Effector memory CD8-positive, alpha-beta T cell (primary cell): Measurements from ENCODE around the gene PAX9.

ENCODE experiments used
- ATAC-seq: fragments of 150-1000 bp; cut with Tn5 transposase; replicated peaks from 2 replicates; pipeline ENCODE4 v1.10.0; 2021; ENCODE audit warnings: mild to moderate bottlenecking, moderate library complexity
- DNase-seq, 3 experiments: peaks; one replicate each; pipeline ENCODE4 v3.0.0; 2021
- H3K27ac Mint-ChIP-seq, 2 donors: one replicate each; pipeline ENCODE4 v1.8.0; 2022; ENCODE audit warnings: mild to moderate bottlenecking in 2 of 2, mixed read lengths in 2 of 2, moderate library complexity in 2 of 2
- H3K27me3 Mint-ChIP-seq, 2 donors: one replicate each; pipeline ENCODE4 v1.8.0; 2022; ENCODE audit warnings: mixed read lengths in 2 of 2
- H3K36me3 Mint-ChIP-seq: one replicate; pipeline ENCODE4 v1.8.0; 2022; ENCODE audit warnings: mild to moderate bottlenecking, moderate library complexity, mixed read lengths; ENCODE audit not compliant: insufficient read depth
- H3K4me1 Mint-ChIP-seq, 2 donors: one replicate each; pipeline ENCODE4 v1.8.0; 2022; ENCODE audit warnings: low read depth in 2 of 2, mixed read lengths in 2 of 2
- H3K4me3 Mint-ChIP-seq, 2 donors: one replicate each; pipeline ENCODE4 v1.8.0; 2022; ENCODE audit warnings: mild to moderate bottlenecking in 2 of 2, mixed read lengths in 2 of 2, moderate library complexity in 2 of 2
- H3K9me3 Mint-ChIP-seq, 2 donors: one replicate each; pipeline ENCODE4 v1.8.0; 2022; ENCODE audit warnings: mixed read lengths in 2 of 2
- total RNA-seq, 9 experiments: gene quantifications; one replicate each; lab custom pipeline; 2026; lab: John Stamatoyannopoulos, UW

The PAX9 gene
- total RNA-seq: 0 to 0.67 (median 0.06) reads per million in 9 experiments

GRCh38 chr14:36661506-36662257 is at the start of gene PAX9:
PAX9 (plus strand) TSS chr14:36661860; CDS start chr14:36662090, 230 bp downstream.
- DNase-seq (no peak), ATAC-seq (peak; percentile 64)
- Mint-ChIP-seq H3K4me3 (peak within 1 kb of the TSS; percentile 22 to 53), H3K27me3 (peaks cover 84 to 96% of the 10 kb centered on the region in 2 donors), H3K27ac (no peak within 1 kb of the TSS), H3K36me3 (no peaks in the 10 kb centered on the region), H3K4me1 (peaks cover 7 to 19% of the 10 kb centered on the region in 2 donors), H3K9me3 (no peaks in the 10 kb centered on the region)

DNA sequence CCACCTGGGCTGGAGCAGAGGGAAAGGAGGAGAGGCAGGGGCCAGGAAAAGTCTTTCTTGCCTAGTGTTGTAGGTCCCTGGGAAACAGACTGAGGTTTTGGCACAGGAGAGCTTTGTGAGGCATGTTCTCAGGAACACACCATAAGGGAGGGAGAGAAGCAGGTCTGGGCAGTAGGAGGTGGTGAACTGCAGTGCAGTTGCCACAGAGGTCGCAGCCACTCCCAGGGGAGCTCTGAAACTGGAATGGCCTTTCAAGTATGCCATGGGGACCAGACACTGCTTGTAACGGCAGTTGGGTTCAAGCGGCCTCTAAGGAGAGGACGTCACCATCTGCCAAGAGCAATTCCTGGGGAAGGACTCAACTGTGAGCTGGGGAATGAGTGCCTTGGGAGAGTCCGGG is 43.8 kb upstream of the PAX9 start:
- Mint-ChIP-seq H3K9me3 (peaks cover 0 to 1% of the 10 kb centered on the region in 2 donors), H3K27me3 (no peaks in the 10 kb centered on the region), H3K4me1 (no peaks in the 10 kb centered on the region), H3K36me3 (no peaks in the 10 kb centered on the region), H3K4me3 (no peak overlapping the region), H3K27ac (no peak overlapping the region)
- ATAC-seq: no peak
- no peak for DNase-seq

DNA sequence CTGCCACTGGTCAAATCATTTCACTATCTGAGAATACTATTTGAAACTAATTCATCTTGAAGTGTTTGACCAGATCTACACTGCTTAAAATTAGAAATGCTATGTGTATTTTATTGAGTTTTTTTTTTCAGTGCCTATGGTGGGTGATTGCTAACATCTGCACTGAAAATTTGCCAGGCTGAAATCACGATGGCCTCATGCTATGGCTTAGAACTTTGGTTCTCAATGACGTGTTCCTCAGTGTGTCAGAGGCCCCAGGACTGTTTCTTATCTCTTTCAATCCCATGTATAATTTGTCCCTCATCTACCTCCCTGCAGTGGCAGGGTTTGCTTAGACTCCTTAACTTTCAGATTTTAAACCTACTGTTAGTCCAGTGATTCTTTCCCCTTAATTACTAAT is 43.0 kb upstream of the PAX9 start:
- H3K36me3 Mint-ChIP-seq: no peaks in the 10 kb centered on the region
- H3K9me3 Mint-ChIP-seq: peaks cover 0 to 2% of the 10 kb centered on the region in 2 donors
- no peaks in the 10 kb centered on the region for H3K4me1 Mint-ChIP-seq
- DNase-seq: no peak
- no peak overlapping the region for H3K27ac Mint-ChIP-seq
- no peak overlapping the region for H3K4me3 Mint-ChIP-seq
- no peaks in the 10 kb centered on the region for H3K27me3 Mint-ChIP-seq
- no peak for ATAC-seq

GRCh38 chr14:36619131-36619530 is 42.5 kb upstream of the PAX9 start:
- Mint-ChIP-seq H3K27me3 (no peaks in the 10 kb centered on the region), H3K4me3 (no peak overlapping the region), H3K9me3 (peaks cover 0 to 2% of the 10 kb centered on the region in 2 donors), H3K36me3 (no peaks in the 10 kb centered on the region), H3K4me1 (no peaks in the 10 kb centered on the region), H3K27ac (no peak overlapping the region)
- ATAC-seq: no peak
- no peak for DNase-seq

- no peaks in the 10 kb centered on the region for H3K27me3 Mint-ChIP-seq
- no peak overlapping the region for H3K27ac Mint-ChIP-seq
- H3K4me1 Mint-ChIP-seq: no peaks in the 10 kb centered on the region
- ATAC-seq (no peak), DNase-seq (no peak)
- no peak overlapping the region for H3K4me3 Mint-ChIP-seq
- no peaks in the 10 kb centered on the region for H3K36me3 Mint-ChIP-seq
- H3K9me3 Mint-ChIP-seq: peaks cover 0 to 2% of the 10 kb centered on the region in 2 donors
Observed at GRCh38 chr14:36619853-36620252, 41.8 kb upstream of the PAX9 start.

DNA sequence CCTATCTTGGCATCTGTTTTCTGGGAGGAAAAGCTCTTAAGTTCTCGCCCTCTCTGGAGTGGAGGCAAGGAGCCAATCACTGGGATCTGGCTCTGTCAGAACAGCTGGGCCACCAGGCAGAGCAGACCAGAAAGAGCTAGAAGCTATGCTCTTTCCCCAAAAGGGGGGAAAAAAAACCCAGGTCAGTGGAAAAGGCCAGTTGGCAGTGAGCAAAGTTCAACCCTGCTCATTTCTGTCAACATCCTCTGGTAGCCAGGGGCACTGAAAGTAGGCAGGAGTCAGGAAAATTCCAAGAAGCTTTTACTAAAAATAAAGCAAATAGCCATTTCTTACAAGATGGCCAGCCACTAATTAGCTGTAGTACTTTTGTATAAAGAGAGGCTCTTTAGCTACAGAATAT is 36.6 kb upstream of the PAX9 start:
- DNase-seq (no peak), ATAC-seq (no peak)
- Mint-ChIP-seq H3K36me3 (no peaks in the 10 kb centered on the region), H3K27ac (no peak overlapping the region), H3K9me3 (peaks cover 0 to 3% of the 10 kb centered on the region in 2 donors), H3K4me3 (no peak overlapping the region), H3K4me1 (no peaks in the 10 kb centered on the region), H3K27me3 (peaks cover 0 to 6% of the 10 kb centered on the region in 2 donors)

- Mint-ChIP-seq H3K4me1 (no peaks in the 10 kb centered on the region), H3K9me3 (peaks cover 0 to 4% of the 10 kb centered on the region in 2 donors), H3K27me3 (peaks cover 0 to 6% of the 10 kb centered on the region in 2 donors), H3K4me3 (no peak overlapping the region), H3K36me3 (no peaks in the 10 kb centered on the region), H3K27ac (no peak overlapping the region)
- no peak for ATAC-seq
- no peak for DNase-seq
Observed at GRCh38 chr14:36625436-36625835, 36.2 kb upstream of the PAX9 start.

- no peaks in the 10 kb centered on the region for H3K4me1 Mint-ChIP-seq
- H3K4me3 Mint-ChIP-seq: no peak overlapping the region
- no peak overlapping the region for H3K27ac Mint-ChIP-seq
- H3K9me3 Mint-ChIP-seq: peaks cover 0 to 9% of the 10 kb centered on the region in 2 donors
- ATAC-seq (no peak), DNase-seq (no peak)
- peaks cover 0 to 6% of the 10 kb centered on the region in 2 donors for H3K27me3 Mint-ChIP-seq
- H3K36me3 Mint-ChIP-seq: no peaks in the 10 kb centered on the region
Observed at GRCh38 chr14:36626151-36626550, 35.5 kb upstream of the PAX9 start.

DNA sequence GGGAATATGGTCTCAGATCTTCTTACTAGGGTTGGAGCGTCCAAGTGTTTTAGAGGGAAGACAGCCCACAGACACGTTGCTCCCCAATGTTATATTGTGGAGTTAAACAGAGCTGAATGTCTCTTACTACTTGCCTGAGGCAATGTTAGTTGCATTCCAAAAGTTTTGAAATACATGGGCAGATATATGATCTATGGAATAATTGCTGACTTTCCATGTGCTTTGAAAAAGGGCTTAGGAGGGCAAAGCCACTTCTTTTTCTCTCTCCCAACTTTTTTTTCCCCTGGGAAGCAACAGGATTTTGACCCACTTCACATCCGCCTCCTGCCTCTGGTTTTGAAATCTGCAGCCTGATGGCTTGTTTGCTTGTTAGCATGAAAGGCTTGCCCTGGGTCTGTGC is 33.7 kb upstream of the PAX9 start:
- H3K9me3 Mint-ChIP-seq: peaks cover 0 to 11% of the 10 kb centered on the region in 2 donors
- no peak overlapping the region for H3K27ac Mint-ChIP-seq
- H3K36me3 Mint-ChIP-seq: no peaks in the 10 kb centered on the region
- H3K27me3 Mint-ChIP-seq: peaks cover 0 to 6% of the 10 kb centered on the region in 2 donors
- H3K4me3 Mint-ChIP-seq: no peak overlapping the region
- ATAC-seq: no peak
- DNase-seq: no peak
- H3K4me1 Mint-ChIP-seq: no peaks in the 10 kb centered on the region

DNA sequence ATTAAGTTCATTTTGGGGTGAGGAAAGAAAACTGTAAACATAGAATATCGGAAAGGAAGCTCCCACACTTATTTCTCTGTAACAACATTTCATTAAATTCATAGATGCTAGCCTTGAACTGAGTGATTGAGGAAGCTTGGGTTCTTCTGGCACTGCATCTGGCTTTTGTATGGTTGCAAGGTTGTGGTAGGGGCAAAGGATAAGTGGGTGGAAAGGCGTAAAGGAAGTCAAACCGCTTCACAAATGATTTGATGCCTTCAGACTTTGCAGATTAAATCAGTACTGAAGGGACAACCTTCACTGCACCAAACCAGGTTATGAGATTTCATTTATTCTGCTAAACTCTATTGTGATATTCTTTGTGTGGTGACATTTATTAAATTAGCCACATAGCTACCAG is 28.1 kb upstream of the PAX9 start:
- peaks cover 0 to 9% of the 10 kb centered on the region in 2 donors for H3K9me3 Mint-ChIP-seq
- no peaks in the 10 kb centered on the region for H3K4me1 Mint-ChIP-seq
- H3K27ac Mint-ChIP-seq: no peak overlapping the region
- no peaks in the 10 kb centered on the region for H3K36me3 Mint-ChIP-seq
- H3K27me3 Mint-ChIP-seq: peaks cover 0 to 3% of the 10 kb centered on the region in 2 donors
- DNase-seq: no peak
- ATAC-seq: no peak
- H3K4me3 Mint-ChIP-seq: no peak overlapping the region

- ATAC-seq (no peak), DNase-seq (no peak)
- H3K9me3 Mint-ChIP-seq: no peaks in the 10 kb centered on the region
- H3K4me1 Mint-ChIP-seq: no peaks in the 10 kb centered on the region
- no peak overlapping the region for H3K4me3 Mint-ChIP-seq
- no peaks in the 10 kb centered on the region for H3K36me3 Mint-ChIP-seq
- peaks cover 40 to 44% of the 10 kb centered on the region in 2 donors for H3K27me3 Mint-ChIP-seq
- no peak overlapping the region for H3K27ac Mint-ChIP-seq
Observed at GRCh38 chr14:36646664-36647416, 14.8 kb upstream of the PAX9 start.

DNA sequence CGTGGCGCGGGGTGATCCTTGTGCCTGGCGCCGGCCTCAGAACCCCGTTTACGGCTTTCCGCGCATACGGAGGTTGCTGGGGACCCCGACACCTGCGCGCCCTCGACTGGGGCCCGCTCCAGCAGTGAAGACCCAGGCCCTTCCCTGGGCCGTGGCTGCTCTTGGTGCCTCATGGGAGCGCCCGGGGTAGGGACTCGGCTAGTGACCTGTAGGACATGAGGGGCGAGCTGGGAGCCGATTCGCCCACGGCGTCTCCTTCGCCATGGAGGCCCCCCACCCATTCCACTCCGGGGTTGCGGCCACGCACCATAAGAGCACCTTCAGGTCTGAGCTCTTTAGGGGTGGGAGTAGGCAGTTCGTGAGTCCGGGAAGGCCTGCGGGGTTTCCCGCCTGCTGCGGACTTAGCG is 14.2 kb upstream of the PAX9 start:
- DNase-seq (no peak), ATAC-seq (no peak)
- H3K27ac Mint-ChIP-seq: no peak overlapping the region
- H3K27me3 Mint-ChIP-seq: peaks cover 44 to 45% of the 10 kb centered on the region in 2 donors
- no peaks in the 10 kb centered on the region for H3K9me3 Mint-ChIP-seq
- no peaks in the 10 kb centered on the region for H3K36me3 Mint-ChIP-seq
- no peak overlapping the region for H3K4me3 Mint-ChIP-seq
- H3K4me1 Mint-ChIP-seq: no peaks in the 10 kb centered on the region

DNA sequence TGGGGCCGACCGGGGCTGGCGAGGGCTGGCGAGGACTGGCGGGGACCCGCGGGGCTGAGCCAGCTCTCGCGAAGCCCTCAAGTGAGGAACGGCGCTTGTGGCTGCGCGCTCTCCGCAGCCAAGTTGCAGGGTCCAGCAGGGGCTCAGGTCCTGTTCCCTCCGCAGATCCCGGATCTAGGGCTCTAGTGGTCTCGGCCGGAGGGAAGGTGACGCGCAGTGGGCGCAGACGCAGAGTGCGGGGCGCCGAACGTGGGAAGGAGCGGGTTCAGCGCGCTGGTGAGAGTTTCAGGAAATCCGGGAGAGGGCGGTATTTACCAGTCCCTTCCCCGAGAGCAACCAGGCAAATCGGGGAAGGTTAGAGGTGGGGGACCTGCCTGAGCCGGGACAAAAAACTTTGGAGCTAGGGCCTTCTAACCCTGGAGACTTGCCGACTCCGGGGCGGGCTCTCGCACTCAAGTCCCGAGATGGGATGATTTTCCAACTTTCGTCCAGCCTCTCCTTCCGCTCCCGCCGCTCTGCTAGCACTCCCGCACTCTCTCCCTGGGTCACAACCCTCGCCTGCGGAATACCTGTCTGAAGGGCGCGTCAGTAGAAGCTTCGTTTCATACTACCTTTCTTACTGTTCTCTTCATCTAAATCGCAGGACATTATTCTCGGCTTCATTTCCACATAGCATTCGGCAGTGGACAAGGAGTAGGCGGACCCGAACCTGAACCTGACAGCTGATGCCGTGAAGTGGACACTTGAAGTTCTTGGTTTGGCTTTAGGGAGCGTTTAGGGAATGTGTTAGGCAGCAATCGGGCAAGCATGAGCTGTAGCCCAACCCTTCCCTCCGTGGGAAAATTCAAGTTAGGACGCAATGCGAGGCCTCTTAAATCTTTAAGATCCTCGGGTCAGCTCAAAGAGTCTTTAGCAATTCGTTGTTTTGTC is 13.6 kb upstream of the PAX9 start:
- peaks cover 51 to 52% of the 10 kb centered on the region in 2 donors for H3K27me3 Mint-ChIP-seq
- no peak overlapping the region for H3K27ac Mint-ChIP-seq
- ATAC-seq: no peak
- H3K36me3 Mint-ChIP-seq: no peaks in the 10 kb centered on the region
- H3K9me3 Mint-ChIP-seq: no peaks in the 10 kb centered on the region
- H3K4me3 Mint-ChIP-seq: no peak overlapping the region
- H3K4me1 Mint-ChIP-seq: no peaks in the 10 kb centered on the region
- no peak for DNase-seq
